Measurements from ENCODE around the gene RGS14.

The RGS14 gene

DNA sequence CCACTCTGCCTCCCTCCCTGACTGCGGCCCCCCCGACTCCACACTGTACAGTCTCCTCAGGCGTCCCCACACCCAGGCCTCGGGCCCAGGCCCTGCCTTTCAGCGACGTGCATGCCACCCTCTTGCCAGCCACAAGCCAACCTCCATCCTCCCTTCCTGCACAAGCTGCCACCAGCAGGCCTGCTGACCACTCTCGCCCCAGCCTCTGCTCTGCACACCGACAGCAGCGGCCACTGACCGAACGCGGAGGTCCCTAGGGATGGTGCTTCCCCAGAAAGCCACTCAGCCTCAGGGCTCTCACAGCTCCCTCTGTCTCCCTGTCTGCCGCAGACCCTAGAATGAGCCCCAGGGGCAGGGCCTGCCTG is 24.8 kb upstream of the RGS14 start:
- TF ChIP-seq, protein P1, sequence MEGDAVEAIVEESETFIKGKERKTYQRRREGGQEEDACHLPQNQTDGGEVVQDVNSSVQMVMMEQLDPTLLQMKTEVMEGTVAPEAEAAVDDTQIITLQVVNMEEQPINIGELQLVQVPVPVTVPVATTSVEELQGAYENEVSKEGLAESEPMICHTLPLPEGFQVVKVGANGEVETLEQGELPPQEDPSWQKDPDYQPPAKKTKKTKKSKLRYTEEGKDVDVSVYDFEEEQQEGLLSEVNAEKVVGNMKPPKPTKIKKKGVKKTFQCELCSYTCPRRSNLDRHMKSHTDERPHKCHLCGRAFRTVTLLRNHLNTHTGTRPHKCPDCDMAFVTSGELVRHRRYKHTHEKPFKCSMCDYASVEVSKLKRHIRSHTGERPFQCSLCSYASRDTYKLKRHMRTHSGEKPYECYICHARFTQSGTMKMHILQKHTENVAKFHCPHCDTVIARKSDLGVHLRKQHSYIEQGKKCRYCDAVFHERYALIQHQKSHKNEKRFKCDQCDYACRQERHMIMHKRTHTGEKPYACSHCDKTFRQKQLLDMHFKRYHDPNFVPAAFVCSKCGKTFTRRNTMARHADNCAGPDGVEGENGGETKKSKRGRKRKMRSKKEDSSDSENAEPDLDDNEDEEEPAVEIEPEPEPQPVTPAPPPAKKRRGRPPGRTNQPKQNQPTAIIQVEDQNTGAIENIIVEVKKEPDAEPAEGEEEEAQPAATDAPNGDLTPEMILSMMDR (IDR thresholded peaks at IDR 0.05; ENCODE audit: low read length), result no peak
- TF ChIP-seq EZH2phosphoT487 (IDR thresholded peaks at IDR 0.05; ENCODE audit: low read length), result no peak
- TF ChIP-seq EZH2 (optimal IDR thresholded peaks at IDR 0.05; ENCODE audit: low read depth, low read length), result no peak

DNA sequence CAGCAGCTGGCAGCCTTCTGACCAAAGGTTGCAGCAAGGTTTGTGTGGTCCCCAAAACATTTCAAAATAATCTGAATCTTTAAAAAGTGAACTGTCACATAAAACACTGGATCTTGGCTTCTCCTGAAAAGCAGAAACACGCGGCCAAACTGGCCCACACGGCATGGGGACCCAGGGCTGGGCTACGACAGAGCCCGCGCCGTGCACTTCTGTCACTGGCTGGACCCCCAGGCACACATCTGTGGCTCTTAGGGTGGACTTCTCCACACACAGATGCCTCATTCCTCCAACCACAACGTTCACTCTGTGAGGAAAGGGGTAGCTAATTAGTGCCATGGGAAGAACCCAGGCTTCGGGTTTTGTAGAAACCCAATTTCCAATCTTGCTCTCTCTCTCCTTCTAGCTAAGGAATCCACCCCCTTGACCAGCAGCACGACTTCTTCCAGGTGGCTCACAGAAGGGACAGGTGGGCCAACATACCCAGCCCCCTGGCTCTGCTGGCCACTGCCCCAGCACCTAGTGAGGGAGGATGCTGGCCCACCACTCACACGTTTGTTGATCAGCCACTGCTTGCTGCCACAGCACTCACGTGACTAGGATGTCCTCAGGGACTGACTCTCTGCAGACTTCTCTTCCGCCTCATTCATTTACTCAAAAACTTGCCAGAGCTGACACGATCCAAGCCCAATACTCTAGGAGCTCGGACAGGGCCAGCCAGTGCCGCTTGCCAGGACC is 24.1 kb upstream of the RGS14 start:
- Histone ChIP-seq H3K4me1 (ENCODE audit: low read length) (no peaks in the 10 kb centered on the region), H3K9me3 (replicated peaks; ENCODE audit: insufficient read depth, low read length) (no peaks in the 10 kb centered on the region), H3K36me3 (replicated peaks; ENCODE audit: insufficient read depth, low read length) (peaks cover 9% of the 10 kb centered on the region; the same call in 1 of the 2 replicates), H3K9me2 (replicated peaks; ENCODE audit: insufficient read depth, low read length) (no peaks in the 10 kb centered on the region), H3K4me3 (ENCODE audit: low read length) (no peak overlapping the region), H2AFZ (ENCODE audit: low read length) (no peak overlapping the region), H3K4me2 (ENCODE audit: low read depth, low read length) (no peak overlapping the region), H3K9ac (ENCODE audit: low read length) (no peak overlapping the region), H3K79me2 (ENCODE audit: low read length) (peaks cover 18% of the 10 kb centered on the region), H4K20me1 (ENCODE audit: insufficient read depth, low read length) (no peaks in the 10 kb centered on the region), H3F3A (ENCODE audit: insufficient read depth, low read length) (no peaks in the 10 kb centered on the region), H3K27ac (ENCODE audit: low read length) (no peak overlapping the region), H3K27me3 (replicated peaks; ENCODE audit: insufficient read depth, low read length) (no peaks in the 10 kb centered on the region)
- DNase-seq, result no peak
- TF ChIP-seq, protein P1 (IDR thresholded peaks at IDR 0.05; ENCODE audit: low read length), result no peak
- TF ChIP-seq EZH2phosphoT487 (IDR thresholded peaks at IDR 0.05; ENCODE audit: low read length) (no peak), EZH2 (optimal IDR thresholded peaks at IDR 0.05; ENCODE audit: low read depth, low read length) (no peak)

More for the DNA sequence above, 24.8 kb upstream of the RGS14 start:
- Histone ChIP-seq H3K9me3 (replicated peaks; ENCODE audit: insufficient read depth, low read length) (no peaks in the 10 kb centered on the region), H3K36me3 (replicated peaks; ENCODE audit: insufficient read depth, low read length) (peaks cover 8% of the 10 kb centered on the region; the same call in 1 of the 2 replicates), H2AFZ (ENCODE audit: low read length) (no peak overlapping the region), H4K20me1 (ENCODE audit: insufficient read depth, low read length) (no peaks in the 10 kb centered on the region), H3K79me2 (ENCODE audit: low read length) (peaks cover 11% of the 10 kb centered on the region), H3K9me2 (replicated peaks; ENCODE audit: insufficient read depth, low read length) (no peaks in the 10 kb centered on the region), H3K9ac (ENCODE audit: low read length) (no peak overlapping the region), H3K4me2 (ENCODE audit: low read depth, low read length) (no peak overlapping the region), H3K4me3 (ENCODE audit: low read length) (no peak overlapping the region), H3K4me1 (ENCODE audit: low read length) (no peaks in the 10 kb centered on the region), H3K27me3 (replicated peaks; ENCODE audit: insufficient read depth, low read length) (no peaks in the 10 kb centered on the region), H3F3A (ENCODE audit: insufficient read depth, low read length) (no peaks in the 10 kb centered on the region), H3K27ac (ENCODE audit: low read length) (no peak overlapping the region)
- DNase-seq, result no peak

DNA sequence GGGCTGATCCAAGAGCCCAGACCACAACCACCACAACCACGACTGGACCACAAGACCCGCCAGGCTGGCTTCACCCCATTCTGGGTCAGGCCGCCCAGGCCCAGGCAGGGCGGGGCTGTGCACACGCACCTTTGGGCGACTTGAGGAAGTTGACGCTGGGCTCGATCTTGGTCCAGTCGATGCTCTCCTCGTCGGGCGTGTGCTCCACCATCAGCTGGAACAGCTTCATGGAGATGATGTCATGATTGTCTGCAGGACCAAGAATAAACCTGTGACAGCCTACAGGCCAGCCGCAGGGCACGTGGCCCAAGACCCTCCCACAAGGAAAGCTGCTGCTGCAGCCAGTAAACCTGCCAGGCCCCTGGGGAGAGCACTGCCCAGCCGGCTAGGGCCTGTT is 23.6 kb upstream of the RGS14 start:
- H2AFZ ChIP-seq (ENCODE audit: low read length), result no peak overlapping the region
- H3F3A ChIP-seq (ENCODE audit: insufficient read depth, low read length), result no peaks in the 10 kb centered on the region
- DNase-seq, result no peak
- no peaks in the 10 kb centered on the region for H4K20me1 ChIP-seq (ENCODE audit: insufficient read depth, low read length)
- H3K36me3 ChIP-seq (replicated peaks; ENCODE audit: insufficient read depth, low read length), result peaks cover 9% of the 10 kb centered on the region; the same call in 1 of the 2 replicates
- no peak overlapping the region for H3K27ac ChIP-seq (ENCODE audit: low read length)
- no peaks in the 10 kb centered on the region for H3K27me3 ChIP-seq (replicated peaks; ENCODE audit: insufficient read depth, low read length)
- H3K4me2 ChIP-seq (ENCODE audit: low read depth, low read length), result no peak overlapping the region
- no peaks in the 10 kb centered on the region for H3K9me2 ChIP-seq (replicated peaks; ENCODE audit: insufficient read depth, low read length)
- TF ChIP-seq, protein P1 (IDR thresholded peaks at IDR 0.05; ENCODE audit: low read length), result no peak
- TF ChIP-seq EZH2 (optimal IDR thresholded peaks at IDR 0.05; ENCODE audit: low read depth, low read length) (no peak), EZH2phosphoT487 (IDR thresholded peaks at IDR 0.05; ENCODE audit: low read length) (no peak)
- H3K4me3 ChIP-seq (ENCODE audit: low read length), result no peak overlapping the region
- no peak overlapping the region for H3K9ac ChIP-seq (ENCODE audit: low read length)
- H3K79me2 ChIP-seq (ENCODE audit: low read length), result peaks cover 24% of the 10 kb centered on the region
- H3K9me3 ChIP-seq (replicated peaks; ENCODE audit: insufficient read depth, low read length), result no peaks in the 10 kb centered on the region
- H3K4me1 ChIP-seq (ENCODE audit: low read length), result no peaks in the 10 kb centered on the region

All from MM.1S (cell line).